Ectodermal cell (in vitro differentiated cells): Measurements from ENCODE around the gene PXMP2.
A peak's percentile ranks its signal among the peaks of the same experiment; 100 is the strongest.
"Not testable (repeated sequence)": the region's sequence is repeated elsewhere in the genome, so short reads cannot be mapped to it uniquely, and the experiment has no call there.

Source experiments
- H3K27ac ChIP-seq: 2 replicates; pipeline ENCODE4 v1.7.0; 2013; ENCODE audit warnings: mild to moderate bottlenecking, low read depth, low read length; ENCODE audit not compliant: insufficient read depth, poor library complexity, severe bottlenecking
- H3K27me3 ChIP-seq: 2 replicates; pipeline ENCODE4 v1.7.0; 2013; ENCODE audit warnings: mild to moderate bottlenecking, low read length; ENCODE audit not compliant: insufficient read depth, control insufficient read depth, poor library complexity, severe bottlenecking
- H3K36me3 ChIP-seq: one replicate; pipeline ENCODE4 v1.7.0; 2013; ENCODE audit warnings: low read length; ENCODE audit not compliant: control insufficient read depth, insufficient read depth
- H3K4me1 ChIP-seq: one replicate; pipeline ENCODE4 v1.7.0; 2013; ENCODE audit warnings: low read length; ENCODE audit not compliant: control insufficient read depth, insufficient read depth
- H3K4me3 ChIP-seq: 2 replicates; pipeline ENCODE4 v1.7.0; 2013; ENCODE audit warnings: low read depth, low read length, control low read depth; ENCODE audit not compliant: insufficient read depth
- H3K9me3 ChIP-seq: 2 replicates; pipeline ENCODE4 v1.7.0; 2013; ENCODE audit warnings: mild to moderate bottlenecking, low read length, moderate library complexity; ENCODE audit not compliant: control insufficient read depth
- WGBS, 2 experiments: methylation state at CpG; one replicate each; pipeline ENCODE4 v1.1.7; 2013; ENCODE audit warnings: missing lambda C conversion rate in 2 of 2; 5-methylcytosine and 5-hydroxymethylcytosine counted together

The PXMP2 gene

GRCh38 chr12:132672678-132673077 lies 14.7 kb upstream of the PXMP2 start:
- Histone ChIP-seq H3K36me3 (peaks cover 73% of the 10 kb centered on the region), H3K27me3 (no peaks in the 10 kb centered on the region), H3K4me3 (no peak overlapping the region), H3K9me3 (no peaks in the 10 kb centered on the region), H3K27ac (no peak overlapping the region), H3K4me1 (no peaks in the 10 kb centered on the region)
- WGBS, 2 experiments: 98% methylated on average over 12 of the region's 12 CpGs

GRCh38 chr12:132673288-132674179 lies 13.9 kb upstream of the PXMP2 start:
- Histone ChIP-seq H3K27me3 (no peaks in the 10 kb centered on the region), H3K9me3 (no peaks in the 10 kb centered on the region), H3K4me3 (no peak overlapping the region), H3K36me3 (peaks cover 67% of the 10 kb centered on the region), H3K27ac (no peak overlapping the region), H3K4me1 (no peaks in the 10 kb centered on the region)
- 93 to 95% methylated on average over 26 of the region's 27 CpGs for WGBS, 2 experiments

- Histone ChIP-seq H3K36me3 (peaks cover 66% of the 10 kb centered on the region), H3K9me3 (no peaks in the 10 kb centered on the region)
- 95 to 96% methylated on average over 5 of the region's 5 CpGs for WGBS, 2 experiments
These were observed 12.8 kb upstream of the PXMP2 start for GRCh38 chr12:132674561-132674960.

GRCh38 chr12:132675757-132676432 lies 11.5 kb upstream of the PXMP2 start:
- Histone ChIP-seq H3K27me3 (no peaks in the 10 kb centered on the region), H3K27ac (no peak overlapping the region), H3K4me1 (no peaks in the 10 kb centered on the region), H3K4me3 (no peak overlapping the region), H3K9me3 (no peaks in the 10 kb centered on the region), H3K36me3 (peaks cover 69% of the 10 kb centered on the region)
- WGBS, 2 experiments: 96% methylated on average over 14 of the region's 14 CpGs

More at GRCh38 chr12:132674561-132674960, 12.8 kb upstream of the PXMP2 start:
- Histone ChIP-seq H3K27me3 (no peaks in the 10 kb centered on the region), H3K27ac (no peak overlapping the region), H3K4me1 (no peaks in the 10 kb centered on the region), H3K4me3 (no peak overlapping the region)

- H3K4me1 ChIP-seq: no peaks in the 10 kb centered on the region
- peaks cover 58% of the 10 kb centered on the region for H3K36me3 ChIP-seq
- no peak overlapping the region for H3K27ac ChIP-seq
- no peaks in the 10 kb centered on the region for H3K9me3 ChIP-seq
- H3K4me3 ChIP-seq: no peak overlapping the region
- 95 to 97% methylated on average over 9 of the region's 9 CpGs for WGBS, 2 experiments
- H3K27me3 ChIP-seq: no peaks in the 10 kb centered on the region
These were observed 9.9 kb upstream of the PXMP2 start for GRCh38 chr12:132677492-132677891.

GRCh38 chr12:132685400-132685799 lies 2.0 kb upstream of the PXMP2 start:
- Histone ChIP-seq H3K27ac (no peak overlapping the region), H3K9me3 (no peaks in the 10 kb centered on the region), H3K4me1 (peaks cover 7% of the 10 kb centered on the region), H3K4me3 (no peak overlapping the region), H3K36me3 (peaks cover 3% of the 10 kb centered on the region), H3K27me3 (peaks cover 17% of the 10 kb centered on the region)
- WGBS, 2 experiments: 71 to 73% methylated on average over 5 of the region's 5 CpGs

- H3K4me1 ChIP-seq: peaks cover 7% of the 10 kb centered on the region
- peaks cover 17% of the 10 kb centered on the region for H3K27me3 ChIP-seq
- peak overlapping the region; percentile 52 for H3K27ac ChIP-seq
- peaks cover 6% of the 10 kb centered on the region for H3K36me3 ChIP-seq
- 0 to 1% methylated on average over 55 of the region's 55 CpGs for WGBS, 2 experiments
- H3K4me3 ChIP-seq: peak overlapping the region; percentile 56
- no peaks in the 10 kb centered on the region for H3K9me3 ChIP-seq
These were observed 569 bp upstream of the PXMP2 start for GRCh38 chr12:132686825-132687210.

GRCh38 chr12:132689227-132689626 lies 1.8 kb downstream of the PXMP2 start:
- Histone ChIP-seq H3K9me3 (no peaks in the 10 kb centered on the region), H3K4me3 (no peak overlapping the region), H3K4me1 (peaks cover 7% of the 10 kb centered on the region), H3K27me3 (peaks cover 17% of the 10 kb centered on the region), H3K27ac (no peak overlapping the region), H3K36me3 (peaks cover 6% of the 10 kb centered on the region)
- 50 to 55% methylated on average over 18 of the region's 18 CpGs for WGBS, 2 experiments

- WGBS, 2 experiments: 84 to 89% methylated on average over 9 of the region's 9 CpGs
These were observed 2.7 kb downstream of the PXMP2 start for GRCh38 chr12:132690112-132690511.

GRCh38 chr12:132692030-132692429 lies 4.6 kb downstream of the PXMP2 start:
- H3K4me3 ChIP-seq, H3K4me1 ChIP-seq, H3K27ac ChIP-seq, H3K9me3 ChIP-seq: not testable (repeated sequence)
- WGBS, 2 experiments: 94 to 97% methylated on average over 3 of the region's 3 CpGs
- Histone ChIP-seq H3K36me3 (peaks cover 15% of the 10 kb centered on the region), H3K27me3 (peaks cover 17% of the 10 kb centered on the region)

More at GRCh38 chr12:132690112-132690511, 2.7 kb downstream of the PXMP2 start:
- Histone ChIP-seq H3K27me3 (peaks cover 17% of the 10 kb centered on the region), H3K9me3 (no peaks in the 10 kb centered on the region), H3K27ac (no peak overlapping the region), H3K4me3 (no peak overlapping the region), H3K4me1 (peaks cover 7% of the 10 kb centered on the region), H3K36me3 (peaks cover 6% of the 10 kb centered on the region)
